Stomach (tissue), 4 donors: ENCODE measurements around the gene PRKN.

Experiments
- CTCF ChIP-seq, 7 experiments: fragments of 450-650 bp in 4 of 7; fragments of 200-600 bp in 3 of 7; sonication (generic) in 3 of 7; IDR thresholded peaks; one replicate each; pipeline ENCODE4 v1.5.1; 2016 to 2019; ENCODE audit warnings: antibody characterized with exemption in 7 of 7, control low read depth in 2 of 7, mild to moderate bottlenecking in 1 of 7
- EP300 ChIP-seq: sonication (generic); formaldehyde crosslinking; IDR thresholded peaks from one replicate; pipeline ENCODE4 v1.6.1; 2017; ENCODE audit warnings: antibody characterized with exemption
- POLR2A ChIP-seq, 4 donors: fragments of 450-650 bp; IDR thresholded peaks; one replicate each; pipeline ENCODE4 v1.6.1; 2016; ENCODE audit warnings: antibody characterized with exemption in 4 of 4, control low read depth in 2 of 4, mild to moderate bottlenecking in 1 of 4, moderate library complexity in 1 of 4
- POLR2AphosphoS5 ChIP-seq, 3 donors: sonication (generic); formaldehyde crosslinking; IDR thresholded peaks; one replicate each; pipeline ENCODE4 v1.6.1; 2016; ENCODE audit warnings: antibody characterized with exemption in 3 of 3

- no peak for TF ChIP-seq CTCF (IDR thresholded peaks at IDR 0.05)
- no peak for TF ChIP-seq POLR2A (IDR thresholded peaks at IDR 0.05)
- TF ChIP-seq POLR2AphosphoS5 (IDR thresholded peaks at IDR 0.05), result no peak
- TF ChIP-seq EP300, result no peak
Measured at GRCh38 chr6:161319231-161319630, 1408.3 kb downstream of the PRKN start.
